Measurements from ENCODE around the gene DEXI.

DEXI gene

GRCh38 chr16:10942352-10943063, at the start of gene DEXI (continued):
- peak; percentile 87 for TF ChIP-seq SP3 (tag by site-specific recombination; IDR thresholded peaks at IDR 0.05)
- TF ChIP-seq, protein P1, sequence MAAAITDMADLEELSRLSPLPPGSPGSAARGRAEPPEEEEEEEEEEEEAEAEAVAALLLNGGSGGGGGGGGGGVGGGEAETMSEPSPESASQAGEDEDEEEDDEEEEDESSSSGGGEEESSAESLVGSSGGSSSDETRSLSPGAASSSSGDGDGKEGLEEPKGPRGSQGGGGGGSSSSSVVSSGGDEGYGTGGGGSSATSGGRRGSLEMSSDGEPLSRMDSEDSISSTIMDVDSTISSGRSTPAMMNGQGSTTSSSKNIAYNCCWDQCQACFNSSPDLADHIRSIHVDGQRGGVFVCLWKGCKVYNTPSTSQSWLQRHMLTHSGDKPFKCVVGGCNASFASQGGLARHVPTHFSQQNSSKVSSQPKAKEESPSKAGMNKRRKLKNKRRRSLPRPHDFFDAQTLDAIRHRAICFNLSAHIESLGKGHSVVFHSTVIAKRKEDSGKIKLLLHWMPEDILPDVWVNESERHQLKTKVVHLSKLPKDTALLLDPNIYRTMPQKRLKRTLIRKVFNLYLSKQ (tag by site-specific recombination; IDR thresholded peaks at IDR 0.05; ENCODE audit: borderline replicate concordance) = no peak
- no peak for TF ChIP-seq ZBTB44 (tag by site-specific recombination; IDR thresholded peaks at IDR 0.05)
- no peak for TF ChIP-seq ZNF843 (tag by site-specific recombination; IDR thresholded peaks at IDR 0.05)
- no peak for TF ChIP-seq ZNF792 (tag by site-specific recombination; IDR thresholded peaks at IDR 0.05)
- TF ChIP-seq ZNF391 (tag by site-specific recombination; IDR thresholded peaks at IDR 0.05; ENCODE audit: borderline replicate concordance, low read depth) = 0 out of 2 replicates have a peak, but pooled peaks have one; percentile 33
- no peak for TF ChIP-seq ZNF549 (tag by site-specific recombination; IDR thresholded peaks at IDR 0.05)
- no peak for TF ChIP-seq MEIS1 (CRISPR knock-in tag; IDR thresholded peaks at IDR 0.05; ENCODE audit: borderline replicate concordance)
- TF ChIP-seq ZNF76 (tag by site-specific recombination; IDR thresholded peaks at IDR 0.05; ENCODE audit: borderline replicate concordance, low read depth) = peak; percentile 62; the same call in 1 of the 2 replicates
- TF ChIP-seq ZBTB20 (tag by site-specific recombination; IDR thresholded peaks at IDR 0.05) = peak; percentile 65
- no peak for TF ChIP-seq ZNF157 (tag by site-specific recombination; IDR thresholded peaks at IDR 0.05)
- TF ChIP-seq ZEB2 (tag by site-specific recombination; IDR thresholded peaks at IDR 0.05) = no peak
- peak; percentile 79 for TF ChIP-seq ZBTB17 (tag by site-specific recombination; IDR thresholded peaks at IDR 0.05)
- TF ChIP-seq ZNF335 (tag by site-specific recombination; conservative IDR thresholded peaks at IDR 0.05) = peak; percentile 88
- TF ChIP-seq ZNF221 (tag by site-specific recombination; IDR thresholded peaks at IDR 0.05; ENCODE audit: borderline replicate concordance) = no peak
- peak; percentile 96 for TF ChIP-seq ZNF692 (tag by site-specific recombination; IDR thresholded peaks at IDR 0.05)
- peak; percentile 72; the same call in 1 of the 2 replicates for TF ChIP-seq ZNF423 (tag by site-specific recombination; IDR thresholded peaks at IDR 0.05)
- TF ChIP-seq ZNF626 (tag by site-specific recombination; IDR thresholded peaks at IDR 0.05) = no peak
- no peak for TF ChIP-seq ZNF747 (tag by site-specific recombination; IDR thresholded peaks at IDR 0.05)
- no peak for TF ChIP-seq ZNF48 (tag by site-specific recombination; IDR thresholded peaks at IDR 0.05)
- no peak for TF ChIP-seq ZNF426 (tag by site-specific recombination; IDR thresholded peaks at IDR 0.05)
- TF ChIP-seq, protein P2, sequence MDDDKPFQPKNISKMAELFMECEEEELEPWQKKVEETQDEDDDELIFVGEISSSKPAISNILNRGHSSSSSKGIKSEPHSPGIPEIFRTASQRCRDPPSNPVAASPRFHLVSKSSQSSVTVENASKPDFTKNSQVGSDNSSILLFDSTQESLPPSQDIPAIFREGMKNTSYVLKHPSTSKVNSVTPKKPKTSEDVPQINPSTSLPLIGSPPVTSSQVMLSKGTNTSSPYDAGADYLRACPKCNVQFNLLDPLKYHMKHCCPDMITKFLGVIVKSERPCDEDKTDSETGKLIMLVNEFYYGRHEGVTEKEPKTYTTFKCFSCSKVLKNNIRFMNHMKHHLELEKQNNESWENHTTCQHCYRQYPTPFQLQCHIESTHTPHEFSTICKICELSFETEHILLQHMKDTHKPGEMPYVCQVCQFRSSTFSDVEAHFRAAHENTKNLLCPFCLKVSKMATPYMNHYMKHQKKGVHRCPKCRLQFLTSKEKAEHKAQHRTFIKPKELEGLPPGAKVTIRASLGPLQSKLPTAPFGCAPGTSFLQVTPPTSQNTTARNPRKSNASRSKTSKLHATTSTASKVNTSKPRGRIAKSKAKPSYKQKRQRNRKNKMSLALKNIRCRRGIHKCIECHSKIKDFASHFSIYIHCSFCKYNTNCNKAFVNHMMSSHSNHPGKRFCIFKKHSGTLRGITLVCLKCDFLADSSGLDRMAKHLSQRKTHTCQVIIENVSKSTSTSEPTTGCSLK (tag by site-specific recombination; IDR thresholded peaks at IDR 0.05) = no peak
- no peak for TF ChIP-seq ZNF280D (tag by site-specific recombination; IDR thresholded peaks at IDR 0.05)
- peak; percentile 92 for TF ChIP-seq ZFP69B (tag by site-specific recombination; IDR thresholded peaks at IDR 0.05)
- TF ChIP-seq KLF8 (tag by site-specific recombination; IDR thresholded peaks at IDR 0.05) = no peak
- no peak for TF ChIP-seq ZNF664 (tag by site-specific recombination; IDR thresholded peaks at IDR 0.05)
- TF ChIP-seq KLF9 (tag by site-specific recombination; IDR thresholded peaks at IDR 0.05; ENCODE audit: low read depth) = peak; percentile 67
- no peak for TF ChIP-seq ZNF202 (tag by site-specific recombination; IDR thresholded peaks at IDR 0.05; ENCODE audit: borderline replicate concordance)
- TF ChIP-seq ZNF837 (tag by site-specific recombination; IDR thresholded peaks at IDR 0.05) = no peak
- no peak for TF ChIP-seq ZBTB8A (tag by site-specific recombination; IDR thresholded peaks at IDR 0.05)
- TF ChIP-seq WT1 (tag by site-specific recombination; IDR thresholded peaks at IDR 0.05) = no peak
- TF ChIP-seq YY2 (tag by site-specific recombination; IDR thresholded peaks at IDR 0.05) = no peak

Data from HEK293 (cell line).